ENCODE results near the gene CBFB.

CBFB gene

DNA sequence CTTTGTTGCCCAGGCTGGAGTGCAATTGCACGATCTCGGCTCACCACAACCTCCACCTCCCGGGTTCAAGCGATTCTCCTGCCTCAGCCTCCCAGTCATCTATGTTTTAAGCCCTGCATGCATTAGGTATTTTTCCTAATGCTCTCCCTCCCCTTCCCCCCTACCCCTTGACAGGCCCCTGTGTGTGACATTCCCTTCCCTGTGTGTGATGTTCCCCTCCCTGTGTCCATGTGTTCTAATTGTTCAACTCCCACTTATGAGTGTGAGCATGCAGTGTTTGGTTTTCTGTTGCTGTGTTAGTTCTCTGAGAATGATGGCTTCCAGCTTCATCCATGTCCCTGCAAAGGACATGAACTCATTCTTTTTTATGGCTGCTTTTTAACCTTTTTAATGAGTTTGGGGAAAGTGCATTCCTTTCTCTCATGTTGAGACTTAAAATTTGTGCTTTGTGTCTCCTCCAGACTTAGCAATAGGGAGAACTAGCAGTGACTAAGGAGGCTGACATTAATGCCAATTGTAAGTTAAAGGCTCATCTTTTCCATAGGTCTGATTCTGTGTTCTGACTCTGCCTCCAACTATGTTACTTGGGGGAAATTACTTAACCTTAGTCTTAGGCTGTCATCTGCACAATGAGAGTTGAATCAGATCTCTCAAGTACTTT lies 63.1 kb downstream of the CBFB start:
- no peak overlapping the region for H2AFZ ChIP-seq (ENCODE audit: low read length)
- no peak overlapping the region for H3K9ac ChIP-seq (ENCODE audit: low read length)
- H3K4me3 ChIP-seq (ENCODE audit: low read depth, low read length, poor library complexity, severe bottlenecking), result no peak overlapping the region
- H3K27ac ChIP-seq (ENCODE audit: low read depth, low read length, poor library complexity, severe bottlenecking), result no peak overlapping the region
- H3K27me3 ChIP-seq (ENCODE audit: insufficient read depth, low read length), result no peaks in the 10 kb centered on the region
- H3K9me3 ChIP-seq (ENCODE audit: low read length), result no peaks in the 10 kb centered on the region
- no peaks in the 10 kb centered on the region for H3K4me1 ChIP-seq (ENCODE audit: insufficient read depth, low read length, severe bottlenecking)
- H3K79me2 ChIP-seq (ENCODE audit: insufficient read depth, low read length), result no peaks in the 10 kb centered on the region
- H4K20me1 ChIP-seq (ENCODE audit: insufficient read depth, low read length), result no peaks in the 10 kb centered on the region
- H3K4me2 ChIP-seq (ENCODE audit: low read length), result no peak overlapping the region
- no peaks in the 10 kb centered on the region for H3F3A ChIP-seq (ENCODE audit: insufficient read depth, low read length)
- H3K9me2 ChIP-seq (ENCODE audit: low read depth, low read length), result no peaks in the 10 kb centered on the region
- peaks cover 11% of the 10 kb centered on the region; the same call in 1 of the 2 replicates for H3K36me3 ChIP-seq (ENCODE audit: insufficient read depth, low read length)
- no peak for TF ChIP-seq EZH2 (IDR thresholded peaks at IDR 0.05; ENCODE audit: borderline replicate concordance, low read length)
- TF ChIP-seq, protein P1, sequence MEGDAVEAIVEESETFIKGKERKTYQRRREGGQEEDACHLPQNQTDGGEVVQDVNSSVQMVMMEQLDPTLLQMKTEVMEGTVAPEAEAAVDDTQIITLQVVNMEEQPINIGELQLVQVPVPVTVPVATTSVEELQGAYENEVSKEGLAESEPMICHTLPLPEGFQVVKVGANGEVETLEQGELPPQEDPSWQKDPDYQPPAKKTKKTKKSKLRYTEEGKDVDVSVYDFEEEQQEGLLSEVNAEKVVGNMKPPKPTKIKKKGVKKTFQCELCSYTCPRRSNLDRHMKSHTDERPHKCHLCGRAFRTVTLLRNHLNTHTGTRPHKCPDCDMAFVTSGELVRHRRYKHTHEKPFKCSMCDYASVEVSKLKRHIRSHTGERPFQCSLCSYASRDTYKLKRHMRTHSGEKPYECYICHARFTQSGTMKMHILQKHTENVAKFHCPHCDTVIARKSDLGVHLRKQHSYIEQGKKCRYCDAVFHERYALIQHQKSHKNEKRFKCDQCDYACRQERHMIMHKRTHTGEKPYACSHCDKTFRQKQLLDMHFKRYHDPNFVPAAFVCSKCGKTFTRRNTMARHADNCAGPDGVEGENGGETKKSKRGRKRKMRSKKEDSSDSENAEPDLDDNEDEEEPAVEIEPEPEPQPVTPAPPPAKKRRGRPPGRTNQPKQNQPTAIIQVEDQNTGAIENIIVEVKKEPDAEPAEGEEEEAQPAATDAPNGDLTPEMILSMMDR (IDR thresholded peaks at IDR 0.05; ENCODE audit: low read length), result no peak

DNA sequence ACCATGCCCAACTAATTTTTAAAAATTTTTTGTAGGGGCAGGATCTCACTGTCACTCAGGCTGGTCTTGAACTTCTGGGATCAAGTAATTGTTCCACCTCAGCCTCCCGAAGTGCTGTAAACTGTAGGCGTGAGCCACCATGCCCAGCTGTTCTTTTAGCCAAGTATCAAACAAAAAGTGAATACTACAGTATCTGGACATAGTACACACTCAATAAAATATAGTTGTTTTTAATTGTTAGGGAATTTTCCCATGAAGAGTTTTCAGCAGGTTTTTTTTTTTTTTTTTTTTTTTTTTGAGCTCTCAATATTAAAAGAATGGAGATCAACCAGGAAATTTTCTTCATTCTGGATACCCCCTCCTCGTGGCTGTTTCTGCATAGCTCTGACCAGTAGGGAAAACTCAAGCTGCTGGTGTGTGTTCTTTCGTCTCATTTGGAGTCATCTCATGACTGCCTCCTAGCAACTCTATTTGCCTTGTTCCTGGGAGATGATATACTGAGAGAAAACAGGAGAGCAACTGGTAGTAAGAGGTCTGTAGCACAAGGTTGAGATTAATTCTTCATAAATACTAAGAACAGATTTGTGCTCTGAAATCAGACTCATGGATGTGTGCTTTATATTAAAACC lies 64.3 kb downstream of the CBFB start:
- H3K27ac ChIP-seq (ENCODE audit: low read depth, low read length, poor library complexity, severe bottlenecking), result no peak overlapping the region

DNA sequence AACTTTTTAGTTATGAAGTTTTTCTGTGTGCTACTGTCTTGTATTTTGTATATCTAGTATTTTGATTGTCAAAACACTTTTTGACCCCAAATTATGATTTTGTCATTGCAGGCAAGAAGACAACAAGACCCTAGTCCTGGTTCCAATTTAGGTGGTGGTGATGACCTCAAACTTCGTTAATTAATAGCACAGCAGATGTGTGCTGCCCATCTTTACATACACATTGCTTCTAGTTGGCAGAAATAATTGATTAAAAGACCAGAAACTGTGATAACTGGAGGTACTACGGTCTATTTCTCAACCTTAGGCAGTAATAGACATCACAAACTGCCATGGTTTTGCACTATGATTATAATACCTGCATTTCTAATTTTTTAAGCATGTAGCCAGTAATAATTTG lies 69.7 kb downstream of the CBFB start:
- Histone ChIP-seq H2AFZ (ENCODE audit: low read length) (no peak overlapping the region), H4K20me1 (ENCODE audit: insufficient read depth, low read length) (no peaks in the 10 kb centered on the region), H3K4me1 (ENCODE audit: insufficient read depth, low read length, severe bottlenecking) (no peaks in the 10 kb centered on the region), H3K27ac (ENCODE audit: low read depth, low read length, poor library complexity, severe bottlenecking) (no peak overlapping the region), H3K9me3 (ENCODE audit: low read length) (no peaks in the 10 kb centered on the region), H3K4me2 (ENCODE audit: low read length) (no peak overlapping the region), H3K79me2 (ENCODE audit: insufficient read depth, low read length) (no peaks in the 10 kb centered on the region), H3K9ac (ENCODE audit: low read length) (no peak overlapping the region), H3F3A (ENCODE audit: insufficient read depth, low read length) (no peaks in the 10 kb centered on the region), H3K27me3 (ENCODE audit: insufficient read depth, low read length) (no peaks in the 10 kb centered on the region), H3K9me2 (ENCODE audit: low read depth, low read length) (no peaks in the 10 kb centered on the region), H3K36me3 (ENCODE audit: insufficient read depth, low read length) (peaks cover 20% of the 10 kb centered on the region; the same call in 1 of the 2 replicates), H3K4me3 (ENCODE audit: low read depth, low read length, poor library complexity, severe bottlenecking) (no peak overlapping the region)
- TF ChIP-seq, protein P1 (IDR thresholded peaks at IDR 0.05; ENCODE audit: low read length), result no peak

More for the DNA sequence above, 64.3 kb downstream of the CBFB start:
- H3K4me2 ChIP-seq (ENCODE audit: low read length), result no peak overlapping the region
- peaks cover 8% of the 10 kb centered on the region; the same call in 1 of the 2 replicates for H3K36me3 ChIP-seq (ENCODE audit: insufficient read depth, low read length)
- no peak overlapping the region for H3K4me3 ChIP-seq (ENCODE audit: low read depth, low read length, poor library complexity, severe bottlenecking)
- H3K9ac ChIP-seq (ENCODE audit: low read length), result no peak overlapping the region
- H3K9me2 ChIP-seq (ENCODE audit: low read depth, low read length), result no peaks in the 10 kb centered on the region
- no peaks in the 10 kb centered on the region for H3K9me3 ChIP-seq (ENCODE audit: low read length)
- TF ChIP-seq, protein P1 (IDR thresholded peaks at IDR 0.05; ENCODE audit: low read length), result no peak
- no peak for TF ChIP-seq EZH2 (IDR thresholded peaks at IDR 0.05; ENCODE audit: borderline replicate concordance, low read length)
- H3K27me3 ChIP-seq (ENCODE audit: insufficient read depth, low read length), result no peaks in the 10 kb centered on the region
- no peak overlapping the region for H2AFZ ChIP-seq (ENCODE audit: low read length)
- H3K79me2 ChIP-seq (ENCODE audit: insufficient read depth, low read length), result no peaks in the 10 kb centered on the region
- H3K4me1 ChIP-seq (ENCODE audit: insufficient read depth, low read length, severe bottlenecking), result no peaks in the 10 kb centered on the region
- no peaks in the 10 kb centered on the region for H3F3A ChIP-seq (ENCODE audit: insufficient read depth, low read length)
- no peaks in the 10 kb centered on the region for H4K20me1 ChIP-seq (ENCODE audit: insufficient read depth, low read length)

All from OCI-LY1 (cell line).